GF-D8 (cell line): ENCODE data around the gene SLC39A11.
"Not testable (repeated sequence)": the region's sequence is repeated elsewhere in the genome, so short reads cannot be mapped to it uniquely, and the experiment has no call there.

Experiments used
- DNase-seq: peaks from one replicate; lab custom pipeline; 2025; lab: John Stamatoyannopoulos, UW

The SLC39A11 gene

GRCh38 chr17:72832306-72832705 is 260.2 kb downstream of the SLC39A11 start:
- DNase-seq, result no peak

GRCh38 chr17:72829883-72830282 is 262.6 kb downstream of the SLC39A11 start:
- no peak for DNase-seq

- no peak for DNase-seq
Measured at GRCh38 chr17:72826602-72827001, 265.9 kb downstream of the SLC39A11 start.

- DNase-seq, result not testable (repeated sequence)
Measured at GRCh38 chr17:72826059-72826458, 266.4 kb downstream of the SLC39A11 start.

- DNase-seq, result no peak
Measured at GRCh38 chr17:72825218-72825617, 267.3 kb downstream of the SLC39A11 start.

GRCh38 chr17:72824267-72824666 is 268.2 kb downstream of the SLC39A11 start:
- not testable (repeated sequence) for DNase-seq

- DNase-seq, result no peak
Measured at GRCh38 chr17:72822358-72823023, 270.0 kb downstream of the SLC39A11 start.

- DNase-seq, result no peak
Measured at GRCh38 chr17:72816406-72816805, 276.1 kb downstream of the SLC39A11 start.

- DNase-seq, result no peak
Measured at GRCh38 chr17:72813481-72813880, 279.0 kb downstream of the SLC39A11 start.

- DNase-seq, result no peak
Measured at GRCh38 chr17:72812823-72813222, 279.7 kb downstream of the SLC39A11 start.

- DNase-seq, result peak; percentile 27
Measured at GRCh38 chr17:72811976-72812687, 280.4 kb downstream of the SLC39A11 start.

- no peak for DNase-seq
Measured at GRCh38 chr17:72810991-72811508, 281.4 kb downstream of the SLC39A11 start.

GRCh38 chr17:72806011-72806410 is 286.5 kb downstream of the SLC39A11 start:
- DNase-seq, result no peak

GRCh38 chr17:72804949-72805707 is 287.4 kb downstream of the SLC39A11 start:
- no peak for DNase-seq

GRCh38 chr17:72802726-72803125 is 289.8 kb downstream of the SLC39A11 start:
- DNase-seq, result no peak

- no peak for DNase-seq
Measured at GRCh38 chr17:72797142-72797541, 295.3 kb downstream of the SLC39A11 start.

- no peak for DNase-seq
Measured at GRCh38 chr17:72795941-72796340, 296.5 kb downstream of the SLC39A11 start.

- no peak for DNase-seq
Measured at GRCh38 chr17:72794152-72794551, 298.3 kb downstream of the SLC39A11 start.

GRCh38 chr17:72792771-72793170 is 299.7 kb downstream of the SLC39A11 start:
- DNase-seq, result no peak

- no peak for DNase-seq
Measured at GRCh38 chr17:72790190-72790589, 302.3 kb downstream of the SLC39A11 start.

GRCh38 chr17:72789711-72790110 is 302.8 kb downstream of the SLC39A11 start:
- DNase-seq, result no peak

- DNase-seq, result no peak
Measured at GRCh38 chr17:72788950-72789585, 303.4 kb downstream of the SLC39A11 start.
